HG03457 (cell line): ENCODE results near the gene KSR2.

ENCODE experiments used
- ATAC-seq: cut with Tn5 transposase; IDR thresholded peaks from one replicate; pipeline ENCODE4 v1.9.1; 2021; ENCODE audit warnings: moderate number of reproducible peaks; ENCODE audit not compliant: unreplicated experiment

KSR2 gene

DNA sequence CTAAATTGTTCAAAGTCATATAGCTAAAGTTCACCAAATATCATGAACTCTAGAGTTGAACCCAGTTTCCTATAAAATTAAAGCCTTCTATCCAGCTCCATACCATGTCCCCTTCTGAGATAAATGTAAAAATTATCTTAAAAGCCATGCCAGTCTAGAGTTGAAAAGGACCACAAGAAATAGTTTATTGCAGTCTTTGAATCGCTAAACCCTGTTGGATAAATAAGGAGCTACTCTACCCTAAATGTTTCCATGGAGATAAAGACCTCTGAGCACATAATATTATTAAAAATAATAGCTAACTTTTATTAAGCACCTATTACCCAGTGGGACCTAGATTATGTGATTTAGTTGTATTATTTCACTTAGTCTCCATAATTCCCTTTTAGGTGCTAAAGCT, 379.8 kb downstream of the KSR2 start:
- no peak for ATAC-seq

DNA sequence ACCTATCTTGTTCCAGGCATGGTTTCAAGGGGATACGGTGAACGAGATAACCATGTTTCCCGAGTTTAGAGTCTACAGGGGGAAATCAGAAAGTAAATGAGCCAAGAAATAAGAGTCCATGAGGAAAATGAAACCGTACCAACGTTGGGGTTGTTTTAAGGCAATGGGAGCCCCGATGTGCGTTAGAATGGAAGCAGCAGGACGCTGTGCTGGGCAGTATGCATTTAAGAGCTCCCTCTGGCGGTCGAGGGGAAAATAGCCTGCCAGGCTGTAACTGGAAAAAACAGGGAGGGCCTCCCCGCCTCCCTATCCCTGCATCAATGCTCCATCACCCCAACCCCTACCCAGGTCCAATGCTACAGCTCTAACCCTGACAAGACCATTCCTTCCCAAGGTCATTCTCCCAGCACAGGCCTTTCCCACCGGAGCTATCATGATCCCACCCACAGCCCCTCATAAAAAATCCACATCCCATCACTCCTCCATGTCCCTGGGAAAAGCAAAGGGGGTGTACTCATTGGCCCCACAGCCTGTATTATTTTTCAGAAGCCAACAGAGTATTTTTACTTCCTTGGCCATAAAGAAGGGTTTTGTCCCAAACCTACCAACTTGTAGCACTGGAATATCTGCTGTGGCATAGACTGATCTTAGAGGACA, 381.0 kb downstream of the KSR2 start:
- ATAC-seq, result no peak

DNA sequence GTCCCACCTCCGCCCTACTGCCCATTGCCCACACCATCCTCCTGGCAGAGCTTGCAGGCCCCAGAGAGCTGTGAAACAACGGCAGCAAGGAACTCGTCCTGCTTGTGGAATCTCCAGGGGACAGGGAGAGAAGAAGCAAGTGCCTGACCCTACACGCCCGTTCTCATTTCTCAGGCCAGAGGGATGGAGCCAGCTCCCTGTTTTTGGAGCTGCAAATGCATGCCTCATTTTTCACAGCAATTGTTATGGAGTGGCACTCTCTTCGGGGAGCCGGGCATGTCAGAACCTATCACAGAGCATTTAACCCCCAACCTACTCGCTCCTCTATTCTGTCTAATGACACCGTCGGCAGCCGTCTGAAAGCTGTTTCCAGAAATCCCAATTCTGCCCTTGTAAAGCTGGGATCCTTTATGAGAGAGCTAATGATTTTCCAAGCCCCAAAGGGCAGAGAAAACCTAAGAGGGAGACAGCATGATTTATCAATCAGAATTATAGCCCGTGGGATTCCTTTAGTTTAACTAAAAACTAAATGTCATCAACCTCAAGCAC, 385.0 kb downstream of the KSR2 start:
- ATAC-seq, result no peak

DNA sequence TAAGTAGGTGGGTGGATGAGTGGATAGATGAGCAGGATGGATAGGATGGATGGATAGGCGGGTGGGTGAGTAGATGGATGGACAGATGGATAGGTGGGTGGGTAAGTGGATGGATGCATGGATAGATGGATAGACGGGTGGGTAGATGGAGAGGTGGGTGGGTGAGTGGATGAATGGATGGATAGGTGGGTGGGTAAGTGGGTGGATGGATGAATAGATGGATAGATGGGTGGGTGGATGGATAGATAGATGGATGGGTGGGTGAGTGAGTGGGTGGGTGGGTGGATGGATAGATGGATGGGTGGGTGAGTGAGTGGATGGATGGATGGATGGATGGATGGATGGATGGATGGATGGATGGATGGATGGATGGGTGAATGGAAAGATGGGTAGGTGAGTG, 385.7 kb downstream of the KSR2 start:
- no peak for ATAC-seq

DNA sequence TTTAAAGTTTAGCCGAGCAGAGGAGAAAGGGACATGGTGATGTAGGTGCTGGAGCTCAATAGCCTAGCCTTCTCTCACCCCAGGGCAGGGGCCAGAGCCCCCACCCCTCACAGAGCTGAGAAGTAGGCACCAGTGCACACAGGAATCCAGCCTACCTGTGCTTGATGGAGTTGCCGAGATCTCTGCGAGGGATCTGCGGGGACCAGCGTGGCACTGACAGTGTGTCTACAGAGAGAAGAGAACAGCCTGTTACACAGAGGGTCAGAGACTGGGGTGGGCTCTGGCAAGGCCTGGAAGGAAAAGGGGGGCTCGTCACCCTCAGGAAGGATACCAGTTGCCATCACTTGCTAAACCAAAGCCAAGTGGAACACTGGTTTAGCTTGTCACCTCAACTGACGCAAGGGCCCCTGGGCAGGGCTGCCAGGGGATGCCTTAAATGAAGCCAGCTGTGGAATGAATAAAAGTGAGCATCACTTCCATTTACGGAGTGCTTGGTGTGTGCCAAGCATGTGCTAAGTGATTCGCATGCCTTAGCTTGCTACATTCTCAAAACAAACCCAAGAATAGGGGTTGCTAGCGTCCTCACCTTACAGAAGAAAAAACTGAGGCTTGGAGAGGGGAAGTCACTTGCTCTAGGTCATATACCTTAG, 386.5 kb downstream of the KSR2 start:
- ATAC-seq, result no peak

DNA sequence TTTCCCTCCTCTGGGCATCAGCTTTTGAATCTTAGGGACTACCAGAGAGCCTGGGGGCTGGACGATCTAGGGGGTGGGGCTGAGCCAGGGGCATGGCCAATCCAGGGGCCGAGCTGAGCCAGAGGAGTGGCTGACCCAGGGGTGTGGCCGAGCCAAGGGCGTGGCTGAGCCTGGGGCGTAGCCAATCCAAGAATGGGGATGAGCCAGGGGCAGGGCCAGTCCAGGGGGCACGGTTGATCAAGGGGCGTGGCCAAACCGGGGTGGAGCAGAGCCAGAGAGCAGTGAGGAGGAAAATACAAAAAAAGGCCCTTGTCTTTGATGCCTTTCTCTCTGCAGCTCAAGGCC, 388.1 kb downstream of the KSR2 start:
- no peak for ATAC-seq

DNA sequence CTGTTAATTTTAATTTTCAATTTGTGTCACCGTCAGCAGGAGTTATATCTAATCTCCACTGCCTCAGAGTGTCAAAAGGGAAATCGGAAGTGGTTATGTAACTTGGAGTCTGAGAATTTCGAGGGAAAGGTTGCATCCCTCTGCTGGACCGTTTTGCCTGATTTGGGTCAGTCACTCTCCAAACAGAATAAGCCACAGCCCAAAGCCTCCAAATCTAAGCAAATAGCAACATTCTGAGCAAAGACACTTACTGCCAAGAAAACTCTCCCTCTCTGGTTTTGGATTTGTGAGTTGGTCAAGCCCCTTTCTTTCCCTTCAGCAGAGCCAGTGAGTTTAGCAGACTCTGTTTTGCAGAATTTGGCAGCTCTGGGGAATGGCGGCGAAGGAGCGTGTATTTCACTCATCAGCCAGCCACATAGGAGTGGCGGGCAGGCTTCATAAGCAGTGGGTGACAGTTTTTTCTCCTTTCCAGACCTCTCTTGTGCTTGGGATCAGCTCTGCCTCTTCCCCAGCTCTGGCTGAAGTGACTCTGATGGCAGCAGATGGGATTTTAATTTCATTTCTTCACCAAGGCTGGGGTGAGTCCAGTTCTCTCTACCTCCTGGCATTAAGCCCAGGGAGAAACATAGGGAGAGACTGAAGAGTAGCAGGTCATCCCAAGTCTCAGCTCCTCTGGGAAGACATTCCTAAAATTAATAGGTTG, 388.6 kb downstream of the KSR2 start:
- no peak for ATAC-seq

DNA sequence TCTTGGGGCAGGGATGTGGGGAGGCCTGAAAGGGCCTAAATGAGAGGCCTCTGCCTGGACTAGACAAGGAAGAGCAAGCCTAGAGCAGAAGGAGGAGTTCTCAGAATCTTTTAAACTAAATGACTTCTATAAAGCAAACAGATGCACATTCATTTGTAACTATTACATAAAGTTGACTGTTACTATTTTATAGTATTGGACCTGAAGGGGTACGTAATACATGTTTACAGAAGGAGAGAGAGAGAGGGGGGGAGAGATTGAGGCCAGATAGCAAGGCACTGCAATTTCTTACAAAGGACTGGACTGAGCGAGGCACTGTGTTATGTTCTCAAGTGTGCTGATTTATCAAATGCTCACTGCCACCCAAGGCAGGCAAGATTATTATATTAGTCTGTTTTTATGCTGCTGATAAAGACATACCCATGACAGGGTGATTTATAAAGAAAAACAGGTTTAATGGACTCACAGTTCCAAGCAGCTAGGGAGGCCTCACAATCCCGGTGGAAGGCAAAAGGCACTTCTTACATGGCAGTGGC, 391.6 kb downstream of the KSR2 start:
- no peak for ATAC-seq

DNA sequence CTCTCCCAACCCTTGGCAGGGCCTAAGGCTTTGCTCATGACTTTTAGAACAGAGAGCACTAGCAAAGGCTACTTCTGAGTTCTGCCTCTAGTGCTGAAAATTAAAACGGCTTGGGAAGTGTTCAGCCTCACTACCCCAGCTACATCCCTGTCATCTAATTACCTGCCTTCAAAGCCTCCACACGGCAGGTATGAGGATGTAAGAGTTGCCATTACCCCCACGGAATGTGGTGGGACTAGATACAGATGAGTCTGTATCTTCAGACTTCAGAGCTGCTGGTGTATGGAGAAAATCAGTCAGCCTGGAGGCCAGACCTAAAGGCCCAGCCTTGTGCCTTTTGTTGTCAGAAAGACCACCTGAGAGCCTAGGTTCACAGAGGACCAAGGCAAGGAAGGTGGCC, 392.7 kb downstream of the KSR2 start:
- ATAC-seq, result no peak

DNA sequence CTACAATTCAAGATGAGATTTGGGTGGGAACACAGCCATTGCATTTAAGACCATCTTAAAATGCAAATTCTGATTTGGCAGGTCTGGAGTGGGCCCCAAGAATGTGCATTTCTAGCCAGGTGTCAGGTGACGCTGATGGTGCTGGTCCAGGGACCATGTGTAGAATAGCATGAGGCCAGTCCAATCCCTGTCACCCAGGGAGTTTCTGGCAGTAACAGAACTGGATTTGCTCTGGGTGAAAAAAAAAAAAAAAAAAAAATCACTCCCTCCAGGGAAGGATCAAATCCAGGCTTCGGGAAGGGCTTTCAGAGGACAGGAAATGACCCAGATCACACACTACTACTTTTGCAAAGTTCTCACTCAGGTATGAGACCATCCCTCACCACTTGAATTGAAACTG, 394.1 kb downstream of the KSR2 start:
- no peak for ATAC-seq

DNA sequence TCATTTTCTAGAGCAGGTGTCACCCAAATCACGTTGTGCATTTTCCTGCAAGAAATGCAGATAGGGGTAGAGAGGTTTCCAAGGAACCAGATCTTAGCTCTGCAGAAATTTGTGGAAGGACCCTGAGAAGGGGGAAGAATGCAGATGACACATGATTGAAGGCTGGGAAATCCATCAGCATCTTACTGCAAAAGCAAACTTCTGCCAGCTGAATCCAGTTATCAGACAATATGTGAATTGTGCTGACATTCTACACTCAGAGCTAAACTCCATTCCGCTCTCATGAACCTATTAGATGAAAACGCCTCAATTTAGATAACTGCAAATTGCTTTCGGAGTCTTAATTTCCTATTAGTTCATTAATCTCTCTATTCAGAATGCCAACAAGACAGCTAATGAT, 396.0 kb downstream of the KSR2 start:
- no peak for ATAC-seq

DNA sequence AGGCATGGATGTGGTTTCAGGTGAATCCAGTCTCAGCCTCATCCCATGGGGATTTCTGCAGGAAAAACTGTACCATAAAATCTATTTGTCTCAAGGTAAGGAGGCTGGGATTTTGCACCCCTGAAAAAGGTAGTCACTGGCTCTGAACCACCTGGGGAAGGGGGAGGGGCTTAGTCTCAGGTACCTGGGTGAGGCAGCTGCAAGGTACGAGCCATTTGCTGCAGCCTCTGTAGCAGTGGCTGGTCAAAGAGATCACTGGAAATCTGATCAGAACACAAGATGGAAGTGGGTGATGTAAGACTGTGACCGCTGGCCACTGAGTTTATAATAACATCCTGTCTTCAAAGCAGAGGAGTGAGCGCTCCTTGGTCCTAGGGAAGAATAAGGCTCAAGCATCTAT, 397.5 kb downstream of the KSR2 start:
- no peak for ATAC-seq

DNA sequence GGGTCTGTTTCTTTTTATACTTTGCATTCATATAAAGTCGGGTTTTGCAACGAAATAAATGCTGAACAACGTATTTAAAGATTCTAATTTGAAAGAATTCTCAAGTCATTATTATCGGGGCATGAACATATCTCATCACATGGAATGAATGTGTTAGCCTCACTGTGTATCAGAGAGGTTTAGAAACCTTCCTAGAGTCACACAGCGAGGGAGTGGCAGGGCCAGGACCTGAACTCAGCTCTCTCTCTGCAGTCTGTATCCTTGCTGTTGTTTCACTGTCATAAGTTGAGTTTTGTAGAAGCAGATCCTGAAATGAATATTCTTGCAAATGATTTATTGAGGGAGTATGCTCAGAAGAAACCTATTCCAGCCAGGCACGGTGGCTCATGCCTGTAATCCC, 398.2 kb downstream of the KSR2 start:
- no peak for ATAC-seq

DNA sequence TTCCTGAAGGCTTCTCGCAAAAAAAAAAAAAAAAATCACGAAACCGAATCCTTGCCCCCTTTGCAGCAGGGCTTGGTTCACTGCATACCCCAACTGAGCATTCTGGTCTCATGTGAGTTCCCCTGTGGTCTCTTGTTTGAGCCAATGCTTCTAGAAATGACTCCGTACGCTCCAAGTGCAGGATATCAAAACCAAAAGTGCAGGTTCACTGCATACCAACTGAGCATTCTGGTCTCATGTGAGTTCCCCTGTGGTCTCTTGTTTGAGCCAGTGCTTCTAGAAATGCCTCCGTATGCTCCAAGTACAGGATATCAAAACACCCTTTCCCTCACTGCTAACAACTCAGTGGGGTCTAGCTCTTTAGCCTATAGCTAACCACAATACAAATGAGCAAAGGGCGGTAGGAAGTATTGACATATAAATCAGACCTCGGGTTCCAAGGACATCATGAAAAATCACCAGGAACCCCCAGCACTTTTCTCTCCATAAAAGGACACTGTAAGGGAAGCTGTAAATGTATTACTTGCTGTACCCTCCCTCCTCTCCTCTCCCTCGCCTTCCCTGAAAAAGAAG, 401.1 kb downstream of the KSR2 start:
- no peak for ATAC-seq

DNA sequence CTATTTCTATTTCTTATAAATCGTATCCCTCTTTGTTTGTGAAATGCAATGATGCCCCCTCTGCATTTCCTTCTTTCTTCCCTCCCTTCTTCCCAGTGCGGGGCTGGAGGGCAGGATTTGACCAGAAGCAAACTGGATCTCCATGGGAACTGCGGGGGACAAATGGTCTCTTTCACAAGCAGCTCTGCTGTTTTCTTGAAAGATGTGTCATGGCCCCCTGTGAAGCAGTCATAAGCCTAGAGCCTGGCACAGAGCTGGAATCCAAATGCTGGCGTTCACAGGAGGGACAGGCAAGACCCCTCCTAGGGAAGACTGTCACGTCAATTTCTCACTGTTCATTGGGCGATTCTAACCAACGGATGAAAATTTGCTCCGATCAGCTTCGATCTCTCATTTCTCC, 403.9 kb downstream of the KSR2 start:
- no peak for ATAC-seq

DNA sequence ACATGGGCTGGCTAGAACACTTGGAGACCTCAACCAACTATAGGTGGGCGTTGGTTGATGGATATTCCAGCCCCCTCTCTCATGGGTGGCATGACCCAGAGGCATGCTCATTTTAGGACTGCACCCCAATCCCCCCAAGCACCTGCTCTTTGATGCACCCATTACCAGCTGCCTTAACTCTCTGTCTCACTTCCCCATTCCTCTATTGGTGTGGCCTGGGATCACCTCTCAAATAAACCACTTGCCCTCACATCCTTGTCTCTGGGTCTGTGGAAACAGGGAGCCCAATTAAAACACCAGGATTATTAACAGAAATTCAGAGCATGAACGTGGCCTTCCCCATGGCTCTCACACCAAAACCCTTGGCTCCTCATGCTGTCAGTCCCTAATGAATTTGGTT, 405.1 kb downstream of the KSR2 start:
- no peak for ATAC-seq

DNA sequence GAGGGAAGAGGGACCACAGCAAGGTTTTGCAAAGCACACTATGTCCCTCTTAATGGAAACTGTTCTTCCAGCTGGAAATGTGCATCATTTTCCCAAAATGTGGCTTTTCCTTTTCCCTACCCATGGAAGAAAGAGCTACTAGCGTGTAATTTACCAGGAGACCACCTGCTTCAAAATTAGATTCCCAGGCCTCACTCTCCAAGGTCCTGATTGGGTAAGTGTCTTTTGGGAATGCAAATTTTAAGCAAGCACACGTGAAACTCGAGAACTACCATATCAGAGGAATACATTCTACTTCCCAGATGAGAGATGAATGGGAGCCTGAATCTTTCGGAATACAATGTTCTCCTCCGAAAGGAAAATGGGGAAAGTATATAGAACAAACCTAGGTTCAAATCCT, 405.8 kb downstream of the KSR2 start:
- no peak for ATAC-seq

DNA sequence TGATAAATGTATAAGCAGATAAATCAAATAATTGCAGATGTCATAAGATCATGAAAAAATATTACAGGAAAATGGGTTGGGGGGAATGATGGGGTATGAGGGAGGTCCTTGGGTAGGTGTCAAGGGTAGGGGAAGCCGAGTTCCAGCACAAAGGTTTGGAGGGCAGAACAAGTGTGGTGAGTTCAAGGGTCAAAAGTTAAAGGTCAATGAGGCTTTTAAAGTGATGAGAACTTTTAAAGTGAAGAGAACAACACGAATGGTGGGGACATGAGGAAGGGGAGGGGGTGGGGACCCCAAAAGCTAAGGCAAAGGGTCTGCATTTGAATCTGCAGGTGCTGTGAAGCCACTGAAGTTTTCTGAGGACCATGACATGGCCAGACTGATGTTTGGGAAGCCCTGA, 406.8 kb downstream of the KSR2 start:
- no peak for ATAC-seq

DNA sequence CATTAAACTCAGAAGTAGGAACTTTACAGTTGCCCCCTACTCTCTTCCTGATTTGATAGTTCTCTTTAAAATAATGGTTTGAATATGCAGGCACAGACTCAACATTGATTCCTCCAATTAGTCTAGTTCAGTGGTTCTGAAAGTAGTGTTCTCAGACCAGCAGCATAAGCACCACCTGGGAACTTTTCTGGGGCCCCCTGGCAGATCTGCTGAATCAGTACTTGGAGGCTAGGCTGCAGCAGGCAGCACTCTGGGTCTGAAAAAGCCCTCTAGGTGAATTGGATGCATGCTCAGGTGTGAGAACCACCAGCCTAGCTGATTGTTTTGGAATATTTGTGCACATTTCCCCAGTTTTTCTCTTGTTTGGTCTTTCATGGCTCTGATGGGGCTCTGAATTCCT, 408.8 kb downstream of the KSR2 start:
- no peak for ATAC-seq

DNA sequence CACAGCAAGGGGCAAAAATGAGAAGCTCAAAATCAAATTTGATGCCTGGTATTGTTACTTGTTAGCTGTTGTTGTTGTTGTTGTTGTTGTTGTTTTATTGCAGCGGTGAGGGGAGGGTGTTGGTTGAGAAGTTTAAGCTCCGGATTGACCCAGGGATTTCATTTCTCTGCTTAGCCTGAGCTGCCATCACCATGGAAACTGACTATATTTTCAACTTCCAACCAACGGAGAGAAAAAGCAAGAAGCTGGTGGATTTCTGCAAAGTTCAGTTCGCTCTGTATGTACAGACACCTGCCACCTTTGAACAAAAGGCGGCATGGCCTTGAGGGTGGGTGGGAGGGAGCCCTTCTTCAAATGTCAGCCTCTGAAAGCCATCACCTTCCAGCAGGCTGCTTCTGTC, 412.9 kb downstream of the KSR2 start:
- ATAC-seq, result no peak

DNA sequence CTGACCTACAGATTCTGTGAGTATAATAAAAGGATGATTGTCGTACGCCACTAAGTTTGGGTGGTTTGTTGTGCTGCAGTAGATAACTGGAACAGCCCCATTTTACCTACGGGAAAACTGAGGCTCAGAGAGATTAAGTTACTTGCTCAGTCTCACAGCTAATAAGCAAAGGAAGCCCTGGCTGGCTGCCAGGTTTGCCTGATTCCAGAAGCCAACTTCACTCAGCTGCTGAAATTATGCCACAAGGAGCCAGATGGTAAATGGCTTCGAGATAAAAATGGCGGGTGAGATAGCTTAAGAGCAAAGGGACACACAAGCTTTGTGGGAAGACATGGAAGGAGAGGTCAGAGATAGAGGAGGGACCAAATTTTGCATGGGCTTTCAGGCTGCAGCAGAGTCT, 415.8 kb downstream of the KSR2 start:
- no peak for ATAC-seq

DNA sequence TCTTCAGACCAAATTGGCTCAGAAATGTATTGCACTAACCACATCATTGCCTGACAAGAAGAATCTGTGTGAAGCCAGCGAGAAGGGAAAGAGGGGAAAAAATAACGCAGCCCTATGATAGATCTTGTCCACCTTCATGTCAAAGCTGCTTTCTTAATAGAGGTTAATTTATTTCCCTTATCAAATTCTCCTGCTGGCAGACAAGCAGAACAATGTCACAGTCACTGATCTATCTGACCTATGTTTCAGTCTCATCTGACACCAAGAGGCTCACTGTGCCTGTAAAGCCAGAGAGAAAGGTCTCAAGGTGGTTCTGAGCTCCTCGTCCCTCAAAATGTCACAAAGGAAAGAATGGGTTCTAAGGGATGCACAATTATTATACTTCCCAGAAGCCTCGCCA, 417.1 kb downstream of the KSR2 start:
- no peak for ATAC-seq
